NCI-H1048 (cell line): ENCODE measurements around the gene SCGB1C2.
"Not testable (repeated sequence)": the region's sequence is repeated elsewhere in the genome, so short reads cannot be mapped to it uniquely, and the experiment has no call there.

ENCODE experiments used
- DNase-seq: peaks from one replicate; lab custom pipeline; 2025; lab: John Stamatoyannopoulos, UW

Gene SCGB1C2

GRCh38 chr17:137166-137807 lies at the start of gene SCGB1C2:
Gene SCGB1C2 (plus strand): TSS chr17:137569. CDS start chr17:137591, 22 bp downstream.
- DNase-seq = not testable (repeated sequence)

- DNase-seq = not testable (repeated sequence)
Measured at GRCh38 chr17:113111-113510, 24.3 kb upstream of the SCGB1C2 start.

DNA sequence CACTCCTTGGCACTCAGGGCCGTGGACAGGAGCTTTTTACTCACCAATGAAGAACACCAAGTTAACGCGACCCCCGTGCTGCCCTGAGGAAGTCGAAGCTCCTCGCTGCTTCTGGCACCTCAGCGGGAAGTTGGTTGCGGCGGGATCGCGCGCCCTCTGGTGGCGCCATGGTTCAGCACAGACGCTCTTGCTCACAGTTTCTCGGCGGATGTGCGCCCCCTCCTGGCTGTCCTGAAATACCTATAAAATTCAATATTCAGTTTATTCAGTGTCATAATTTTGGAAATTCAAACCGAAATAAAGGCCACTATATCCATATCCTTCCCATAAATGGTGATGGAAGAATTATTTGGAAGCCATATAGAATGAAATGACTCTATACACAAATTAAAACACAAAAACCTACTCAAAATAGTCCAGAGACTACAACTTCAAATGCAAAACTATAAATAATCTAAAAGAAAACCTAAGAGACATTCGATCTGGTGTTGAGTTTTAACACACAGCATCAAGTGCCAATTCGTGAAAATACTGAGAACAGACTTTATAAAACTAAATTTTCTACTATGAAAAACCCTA lies 18.9 kb upstream of the SCGB1C2 start:
- not testable (repeated sequence) for DNase-seq

- DNase-seq = not testable (repeated sequence)
Measured at GRCh38 chr17:133932-134331, 3.4 kb upstream of the SCGB1C2 start.

DNA sequence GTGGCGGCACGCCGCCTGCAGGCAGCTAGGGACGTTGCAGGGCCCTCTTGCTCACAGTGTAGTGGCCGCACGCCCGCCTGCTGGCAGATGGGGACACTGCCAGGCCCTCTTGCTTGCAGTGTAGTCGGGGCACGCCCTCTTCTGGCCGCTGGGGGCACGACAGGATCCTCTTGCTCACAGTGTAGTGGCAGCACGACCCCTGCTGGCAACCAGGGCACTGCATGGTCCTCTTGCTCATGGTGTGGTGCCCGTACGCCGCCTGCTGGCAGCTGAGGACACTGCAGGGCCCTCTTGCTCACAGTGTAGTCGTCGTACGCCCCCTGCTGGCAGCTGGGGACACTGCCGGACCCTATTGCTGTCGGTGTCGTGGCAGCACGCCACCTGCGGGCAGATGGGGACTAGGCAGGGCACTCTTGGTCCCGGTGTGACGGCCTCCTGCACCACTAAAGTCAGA lies 3.0 kb upstream of the SCGB1C2 start:
- not testable (repeated sequence) for DNase-seq

GRCh38 chr17:135022-135421 lies 2.3 kb upstream of the SCGB1C2 start:
- not testable (repeated sequence) for DNase-seq

DNA sequence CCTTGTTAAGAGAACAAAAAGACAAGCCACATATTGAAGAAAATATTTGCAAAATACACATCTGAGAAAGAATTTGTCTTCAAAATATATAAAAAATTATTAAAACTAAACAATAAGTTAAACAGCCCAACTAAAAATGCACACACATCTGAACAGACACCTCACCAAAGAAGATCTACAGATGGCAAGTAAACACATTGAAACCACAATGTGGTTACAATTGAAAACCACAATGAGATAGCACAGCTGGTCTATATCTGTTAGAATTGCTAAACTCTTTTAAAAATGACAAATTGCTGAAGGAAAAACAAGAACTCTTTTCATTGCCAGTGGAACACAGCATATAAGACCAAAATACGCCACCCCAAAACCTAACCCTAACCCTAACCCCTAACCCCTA lies 1.5 kb upstream of the SCGB1C2 start:
- DNase-seq = not testable (repeated sequence)

DNA sequence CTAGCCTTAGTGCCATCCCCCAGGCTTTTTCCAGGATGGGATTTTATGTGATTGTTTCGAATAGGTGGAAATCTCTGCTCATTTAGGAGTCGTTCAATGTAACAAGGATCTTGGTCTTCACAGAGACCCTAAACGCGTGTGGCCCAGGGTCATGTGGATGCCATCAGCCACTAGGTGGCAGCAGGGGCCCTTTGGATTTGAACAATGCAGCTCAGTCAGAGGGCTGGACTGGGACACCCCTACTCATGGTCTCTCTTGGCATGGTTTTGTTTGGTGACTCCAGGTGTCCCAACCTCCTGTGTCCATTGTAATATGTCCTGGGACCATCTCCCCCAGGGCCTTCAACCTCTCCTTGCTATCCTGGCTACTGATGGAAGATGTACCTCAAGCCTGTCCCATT lies 838 bp upstream of the SCGB1C2 start:
- not testable (repeated sequence) for DNase-seq

GRCh38 chr17:139401-140205 lies 2.2 kb downstream of the SCGB1C2 start:
- DNase-seq = not testable (repeated sequence)

DNA sequence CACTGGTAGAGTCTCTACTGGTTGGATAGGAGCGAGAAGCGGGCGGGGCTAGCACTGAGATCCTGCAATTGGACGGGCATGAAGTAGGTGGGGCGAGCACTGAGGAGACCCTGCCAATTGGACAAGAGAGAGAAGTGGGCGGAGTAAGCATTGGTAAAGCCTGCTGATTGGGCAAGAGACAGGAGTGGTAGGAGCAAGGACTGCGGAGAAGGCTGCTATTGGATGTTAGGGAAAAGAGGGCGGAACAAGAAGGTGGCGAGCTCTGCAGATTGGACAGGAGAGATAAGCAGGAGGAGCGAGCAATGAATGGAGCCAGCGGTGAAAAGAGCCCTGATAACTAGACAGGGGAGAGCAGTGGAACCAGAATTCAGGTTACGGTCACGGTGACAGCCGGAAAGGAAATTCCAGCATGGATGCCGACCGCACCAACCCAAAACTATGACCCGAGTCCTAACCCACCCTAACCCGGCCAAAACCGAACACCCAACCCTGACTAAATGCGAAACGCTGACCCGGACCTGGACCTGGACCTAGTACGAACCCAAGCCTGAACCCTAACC lies 4.8 kb downstream of the SCGB1C2 start:
- peak; percentile 78 for DNase-seq

DNA sequence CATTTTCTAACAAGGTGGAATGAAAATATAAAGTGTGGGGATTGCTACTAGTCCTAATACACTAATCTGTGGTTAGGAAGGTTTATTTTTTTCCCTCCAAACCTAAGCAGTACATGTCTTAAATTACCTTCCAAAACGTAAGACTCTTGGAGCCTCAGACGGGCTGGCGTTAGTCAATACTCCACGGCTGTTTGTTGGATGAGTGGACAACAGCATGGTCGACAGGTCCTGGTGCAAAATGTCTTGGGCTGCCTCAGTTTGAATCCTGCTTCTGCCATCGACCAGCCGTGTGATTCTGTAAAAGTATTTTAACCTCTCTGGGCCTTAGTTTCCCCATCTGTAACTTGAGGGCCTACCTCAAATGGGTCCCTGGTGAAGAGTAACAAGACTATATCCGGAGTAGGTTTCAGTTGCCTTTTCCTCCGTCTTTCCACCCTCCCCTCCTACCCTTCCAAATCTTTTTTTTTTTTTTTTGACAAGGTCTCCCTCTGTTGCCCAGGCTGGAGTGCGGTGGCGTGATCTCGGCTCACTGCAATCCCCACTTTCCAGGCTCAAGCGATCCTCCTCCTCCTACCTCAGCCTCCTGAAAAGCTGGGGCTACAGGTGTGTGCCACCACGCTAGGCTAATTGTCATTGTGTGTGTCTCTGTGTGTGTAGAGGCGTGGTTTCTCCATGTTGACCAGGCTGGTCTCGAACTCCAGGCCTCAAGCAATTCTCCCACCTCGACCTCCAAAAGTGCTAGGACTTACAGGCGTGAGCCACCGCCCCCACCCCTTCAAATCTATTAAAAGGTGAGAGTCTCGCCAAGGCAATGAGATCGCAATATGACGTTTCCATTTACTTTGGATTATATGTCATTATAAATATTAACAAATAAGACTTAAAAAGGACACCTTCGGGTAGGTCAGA lies 5.8 kb downstream of the SCGB1C2 start:
- no peak for DNase-seq

GRCh38 chr17:143785-144281 lies 6.5 kb downstream of the SCGB1C2 start:
- DNase-seq = peak; percentile 40

- no peak for DNase-seq
Measured at GRCh38 chr17:144936-145670, 7.7 kb downstream of the SCGB1C2 start.

GRCh38 chr17:145671-146541 lies 8.5 kb downstream of the SCGB1C2 start:
- no peak for DNase-seq

DNA sequence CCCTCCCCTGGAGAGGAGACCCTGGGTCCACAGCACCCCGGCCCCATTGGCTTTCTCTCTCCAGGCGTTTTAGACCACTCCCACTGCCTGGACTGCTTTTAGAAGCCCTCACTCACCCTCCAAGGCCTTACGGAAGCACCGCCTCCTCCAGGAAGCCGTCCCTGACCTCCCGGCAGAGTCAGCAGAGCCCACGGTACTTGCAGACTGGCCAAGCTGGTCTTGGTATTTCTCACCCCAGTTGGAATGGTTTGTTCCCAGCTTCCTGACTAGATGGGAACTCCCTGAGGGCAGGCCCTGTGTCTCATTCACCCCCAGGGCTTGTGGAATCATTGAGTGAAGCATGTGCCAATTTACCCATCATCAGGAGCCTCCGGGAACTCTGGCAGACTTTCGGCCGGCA lies 9.2 kb downstream of the SCGB1C2 start:
- no peak for DNase-seq

DNA sequence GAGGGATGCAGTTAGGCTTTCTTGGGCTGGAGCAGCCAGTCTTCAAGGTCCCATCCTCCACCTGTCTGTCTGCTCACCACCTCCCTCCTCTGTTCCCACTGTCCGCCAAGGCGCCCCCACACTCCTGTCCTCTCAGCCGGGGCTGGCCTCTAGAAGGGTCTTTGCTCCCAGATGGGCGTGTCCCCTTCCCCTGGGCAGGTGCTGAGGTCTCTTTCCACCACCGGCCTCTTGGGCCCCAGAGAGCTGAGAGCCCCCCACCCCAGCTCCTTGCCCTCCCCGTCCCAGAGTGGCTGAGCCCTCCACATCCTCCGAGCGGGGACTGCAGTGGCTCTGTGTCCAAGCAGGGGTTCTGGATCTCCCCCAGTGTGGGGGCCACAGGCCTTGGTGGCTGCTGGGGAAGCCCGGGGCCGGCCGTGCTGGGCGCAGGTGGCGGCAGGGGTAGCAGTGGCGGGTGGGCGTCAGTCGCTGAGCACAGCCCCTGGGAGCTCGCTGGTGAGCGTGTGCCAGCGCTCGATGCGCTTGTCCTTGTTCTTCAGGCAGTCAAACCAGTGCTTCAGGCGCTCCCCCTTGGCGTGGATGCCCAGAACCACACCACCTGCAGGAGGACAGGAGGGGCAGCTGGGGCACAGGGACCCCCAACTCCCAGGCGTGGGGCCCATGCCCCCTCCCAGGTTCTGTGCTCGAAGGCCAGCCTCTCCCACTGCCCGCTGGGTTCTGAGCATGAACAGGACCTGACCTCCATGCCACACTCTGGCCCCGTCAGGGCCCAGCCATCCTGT lies 9.8 kb downstream of the SCGB1C2 start:
- DNase-seq = no peak

- DNase-seq = no peak
Measured at GRCh38 chr17:147796-148740, 10.7 kb downstream of the SCGB1C2 start.

- no peak for DNase-seq
Measured at GRCh38 chr17:148757-149156, 11.4 kb downstream of the SCGB1C2 start.
